HEK293 (cell line): ENCODE results near the gene UCKL1.

ENCODE experiments used
- TCF7L2 ChIP-seq: IDR thresholded peaks from 2 replicates; pipeline ENCODE4 v1.6.1; 2011; ENCODE audit warnings: low read depth, mild to moderate bottlenecking, inconsistent platforms, low read length, moderate library complexity, borderline replicate concordance
- ZBTB7A ChIP-seq: fragments of 450-650 bp; formaldehyde crosslinking; IDR thresholded peaks from 2 replicates; pipeline ENCODE4 v1.5.1; 2016; ENCODE audit warnings: low read depth, missing biosample characterization, missing genetic modification characterization
- ZNF138 ChIP-seq: fragments of 450-650 bp; formaldehyde crosslinking; IDR thresholded peaks from 2 replicates; pipeline ENCODE4 v1.5.1; 2016; ENCODE audit warnings: missing biosample characterization, missing genetic modification characterization, borderline replicate concordance
- TF ChIP-seq, protein P1 (sequence below): sonication (generic); formaldehyde crosslinking; IDR thresholded peaks from 2 replicates; pipeline ENCODE4 v1.8.1; 2022; ENCODE audit warnings: mild to moderate bottlenecking, moderate library complexity, missing genetic modification reagents
- TF ChIP-seq, protein P2 (sequence below): fragments of 450-650 bp; formaldehyde crosslinking; IDR thresholded peaks from 2 replicates; pipeline ENCODE4 v1.5.1; 2016; ENCODE audit warnings: missing biosample characterization, missing genetic modification characterization

DNA sequence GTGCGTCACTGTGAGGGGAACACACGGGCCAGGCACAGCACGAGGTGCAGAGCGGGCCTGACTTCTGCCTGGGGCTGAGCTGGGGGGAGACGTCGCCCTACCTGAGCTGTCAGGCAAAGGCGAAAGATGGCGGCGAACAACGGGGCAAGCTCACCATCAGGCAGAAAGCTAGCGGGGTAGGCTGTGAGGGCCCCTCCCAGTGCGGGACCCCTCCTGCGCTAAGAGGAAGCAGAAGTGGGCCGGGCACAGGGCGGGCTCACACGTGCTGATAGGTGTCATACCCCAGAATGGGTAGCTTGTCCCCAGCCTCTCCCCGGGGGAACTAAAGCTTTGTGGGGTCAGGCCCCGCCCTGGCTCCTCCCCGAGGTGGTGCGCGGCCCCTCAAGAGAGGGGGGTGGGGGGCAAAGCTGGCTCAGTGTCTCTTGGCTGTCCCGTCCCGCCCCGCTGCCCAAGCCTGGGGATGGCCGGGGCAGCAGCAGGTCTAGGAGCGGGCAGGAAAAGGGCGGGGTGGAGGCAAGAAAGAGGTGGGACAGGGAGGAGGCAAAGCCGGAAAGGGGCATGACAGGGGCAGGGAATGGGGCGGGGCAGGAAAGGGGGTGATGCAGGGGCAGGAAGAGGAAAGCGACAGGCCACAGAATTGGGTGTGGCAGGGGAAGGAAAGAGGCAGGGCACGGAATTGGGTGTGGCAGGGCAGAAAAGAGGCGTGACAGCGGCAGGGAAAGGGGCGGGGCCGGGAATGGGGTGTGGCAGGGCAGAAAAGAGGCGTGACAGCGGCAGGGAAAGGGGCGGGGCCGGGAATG lies 14.7 kb downstream of the UCKL1 start:
- TF ChIP-seq ZBTB7A (tag by site-specific recombination), result no peak
- TF ChIP-seq ZNF138 (tag by site-specific recombination), result no peak
- TF ChIP-seq, protein P1, sequence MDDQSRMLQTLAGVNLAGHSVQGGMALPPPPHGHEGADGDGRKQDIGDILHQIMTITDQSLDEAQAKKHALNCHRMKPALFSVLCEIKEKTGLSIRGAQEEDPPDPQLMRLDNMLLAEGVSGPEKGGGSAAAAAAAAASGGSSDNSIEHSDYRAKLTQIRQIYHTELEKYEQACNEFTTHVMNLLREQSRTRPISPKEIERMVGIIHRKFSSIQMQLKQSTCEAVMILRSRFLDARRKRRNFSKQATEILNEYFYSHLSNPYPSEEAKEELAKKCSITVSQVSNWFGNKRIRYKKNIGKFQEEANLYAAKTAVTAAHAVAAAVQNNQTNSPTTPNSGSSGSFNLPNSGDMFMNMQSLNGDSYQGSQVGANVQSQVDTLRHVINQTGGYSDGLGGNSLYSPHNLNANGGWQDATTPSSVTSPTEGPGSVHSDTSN, result no peak
- no peak for TF ChIP-seq TCF7L2
- TF ChIP-seq, protein P2, sequence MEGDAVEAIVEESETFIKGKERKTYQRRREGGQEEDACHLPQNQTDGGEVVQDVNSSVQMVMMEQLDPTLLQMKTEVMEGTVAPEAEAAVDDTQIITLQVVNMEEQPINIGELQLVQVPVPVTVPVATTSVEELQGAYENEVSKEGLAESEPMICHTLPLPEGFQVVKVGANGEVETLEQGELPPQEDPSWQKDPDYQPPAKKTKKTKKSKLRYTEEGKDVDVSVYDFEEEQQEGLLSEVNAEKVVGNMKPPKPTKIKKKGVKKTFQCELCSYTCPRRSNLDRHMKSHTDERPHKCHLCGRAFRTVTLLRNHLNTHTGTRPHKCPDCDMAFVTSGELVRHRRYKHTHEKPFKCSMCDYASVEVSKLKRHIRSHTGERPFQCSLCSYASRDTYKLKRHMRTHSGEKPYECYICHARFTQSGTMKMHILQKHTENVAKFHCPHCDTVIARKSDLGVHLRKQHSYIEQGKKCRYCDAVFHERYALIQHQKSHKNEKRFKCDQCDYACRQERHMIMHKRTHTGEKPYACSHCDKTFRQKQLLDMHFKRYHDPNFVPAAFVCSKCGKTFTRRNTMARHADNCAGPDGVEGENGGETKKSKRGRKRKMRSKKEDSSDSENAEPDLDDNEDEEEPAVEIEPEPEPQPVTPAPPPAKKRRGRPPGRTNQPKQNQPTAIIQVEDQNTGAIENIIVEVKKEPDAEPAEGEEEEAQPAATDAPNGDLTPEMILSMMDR (tag by site-specific recombination), result no peak
